ENCODE data around the gene GNPDA2. TPM values are rescaled to one million over a fixed set of nuclear protein-coding genes. Genes with fewer than 3 reads are reported as not detected.

GNPDA2 gene
- total RNA-seq, 2 experiments from 2014 or later = 13.1 to 14.6 TPM

DNA sequence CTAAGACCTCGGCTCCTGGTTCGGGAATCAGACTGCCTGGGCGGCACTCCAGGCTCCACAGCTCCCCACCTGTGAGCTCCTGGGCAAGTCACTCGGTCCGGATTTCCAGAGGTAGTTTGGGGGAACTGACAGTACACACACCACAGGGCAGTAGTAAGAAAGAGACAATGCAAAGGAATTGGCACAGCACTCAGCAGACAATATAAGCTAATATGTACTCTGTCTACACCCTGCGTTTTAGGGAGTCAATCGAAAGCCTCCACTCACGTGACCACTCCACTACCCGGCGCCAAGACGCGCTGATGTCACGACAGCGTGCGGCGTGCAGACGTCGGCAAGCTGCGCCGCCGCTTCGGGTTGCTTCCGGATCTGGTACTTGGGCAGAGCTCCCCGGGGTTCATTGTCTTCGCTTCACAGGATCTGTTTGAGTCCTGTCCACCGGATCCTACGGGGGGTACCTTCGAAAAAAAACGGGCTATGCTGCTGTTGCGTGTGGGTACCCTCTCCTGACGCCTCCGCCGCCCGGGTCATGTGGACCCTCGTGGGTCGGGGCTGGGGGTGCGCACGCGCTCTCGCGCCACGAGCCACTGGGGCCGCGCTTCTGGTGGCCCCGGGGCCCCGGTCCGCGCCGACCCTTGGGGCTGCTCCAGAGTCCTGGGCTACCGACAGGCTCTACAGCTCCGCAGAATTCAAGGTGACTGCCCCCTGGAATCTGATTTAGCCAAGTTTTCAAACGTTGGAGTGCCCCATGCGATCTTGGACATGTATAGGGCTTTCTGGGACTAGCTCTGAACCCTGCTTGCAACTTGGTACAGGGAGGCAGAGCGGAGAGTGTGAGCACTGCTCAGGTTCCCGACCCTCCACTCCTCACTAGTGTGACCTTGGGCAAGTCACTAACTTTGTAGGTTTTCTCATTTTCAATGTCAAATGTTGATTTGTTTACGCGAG, 48.0 kb downstream of the GNPDA2 start, which contains the start of gene GUF1:
Gene GUF1 (plus strand): TSS at position 327 of the 948 bp plus-strand sequence. CDS start 203 bp downstream, at position 530.
- Mint-ChIP-seq H3K27me3 (no peaks in the 10 kb centered on the region), H3K4me3 (peak within 1 kb of the TSS; percentile 91), H3K27ac (peak within 1 kb of the TSS; percentile 92), H3K36me3 (ENCODE audit: low read depth) (peaks cover 20% of the 10 kb centered on the region), H3K9me3 (no peaks in the 10 kb centered on the region), H3K4me1 (ENCODE audit: low read depth) (peaks cover 27% of the 10 kb centered on the region)
- TF ChIP-seq, protein P1, sequence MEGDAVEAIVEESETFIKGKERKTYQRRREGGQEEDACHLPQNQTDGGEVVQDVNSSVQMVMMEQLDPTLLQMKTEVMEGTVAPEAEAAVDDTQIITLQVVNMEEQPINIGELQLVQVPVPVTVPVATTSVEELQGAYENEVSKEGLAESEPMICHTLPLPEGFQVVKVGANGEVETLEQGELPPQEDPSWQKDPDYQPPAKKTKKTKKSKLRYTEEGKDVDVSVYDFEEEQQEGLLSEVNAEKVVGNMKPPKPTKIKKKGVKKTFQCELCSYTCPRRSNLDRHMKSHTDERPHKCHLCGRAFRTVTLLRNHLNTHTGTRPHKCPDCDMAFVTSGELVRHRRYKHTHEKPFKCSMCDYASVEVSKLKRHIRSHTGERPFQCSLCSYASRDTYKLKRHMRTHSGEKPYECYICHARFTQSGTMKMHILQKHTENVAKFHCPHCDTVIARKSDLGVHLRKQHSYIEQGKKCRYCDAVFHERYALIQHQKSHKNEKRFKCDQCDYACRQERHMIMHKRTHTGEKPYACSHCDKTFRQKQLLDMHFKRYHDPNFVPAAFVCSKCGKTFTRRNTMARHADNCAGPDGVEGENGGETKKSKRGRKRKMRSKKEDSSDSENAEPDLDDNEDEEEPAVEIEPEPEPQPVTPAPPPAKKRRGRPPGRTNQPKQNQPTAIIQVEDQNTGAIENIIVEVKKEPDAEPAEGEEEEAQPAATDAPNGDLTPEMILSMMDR (IDR thresholded peaks at IDR 0.05) = no peak
- POLR2A ChIA-PET = interaction anchor here (0.7 to 3.1 kb wide), 13 partner anchors 8 to 48 kb away, joined by 3 to 15 read pairs (median 5); partner anchors contain the start of gene GNPDA2
- CTCF ChIA-PET = interaction anchor here (1.3 kb wide), 1 partner anchor 49 kb away, joined by 3 read pairs; no protein-coding TSS in a partner anchor
- intact Hi-C loops (cut with micrococcal nuclease) = loop anchor here (5.0 kb wide), 1 partner anchor 49 kb away; the partner anchor contains the start of gene GNPDA2
- DNase-seq (peak; percentile 91), ATAC-seq (peak; percentile 92)

DNA sequence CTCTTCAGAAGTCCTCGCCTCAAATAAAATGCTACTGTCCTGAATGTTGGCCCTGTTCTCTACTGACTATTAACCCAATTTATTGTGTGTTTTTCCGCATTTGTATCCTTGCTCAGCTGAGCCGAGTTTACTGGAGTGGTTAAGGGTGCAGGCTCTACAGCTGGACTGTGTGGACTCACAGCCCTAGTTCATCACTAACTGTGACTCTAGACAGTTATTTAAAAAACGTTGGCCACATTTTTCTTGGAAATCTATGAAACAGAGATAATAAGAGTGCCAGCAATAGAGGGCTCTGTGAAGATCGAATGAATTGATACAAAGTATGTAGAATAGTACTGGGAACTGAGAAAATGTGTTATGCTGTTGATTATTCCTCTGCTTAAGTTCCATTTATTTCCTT, 51.0 kb downstream of the GNPDA2 start:
- Mint-ChIP-seq H3K36me3 (ENCODE audit: low read depth) (peaks cover 4% of the 10 kb centered on the region), H3K27ac (no peak overlapping the region), H3K4me3 (no peak overlapping the region), H3K9me3 (no peaks in the 10 kb centered on the region), H3K4me1 (ENCODE audit: low read depth) (peaks cover 8% of the 10 kb centered on the region), H3K27me3 (no peaks in the 10 kb centered on the region)
- intact Hi-C loops (cut with micrococcal nuclease) = loop anchor here (5.0 kb wide), 1 partner anchor 52 kb away; the partner anchor contains the start of gene GNPDA2
- ChIA-PET POLR2A (no interaction called here), CTCF (no interaction called here)
- TF ChIP-seq, protein P1 (IDR thresholded peaks at IDR 0.05) = no peak
- DNase-seq = no peak
- ATAC-seq = no peak

DNA sequence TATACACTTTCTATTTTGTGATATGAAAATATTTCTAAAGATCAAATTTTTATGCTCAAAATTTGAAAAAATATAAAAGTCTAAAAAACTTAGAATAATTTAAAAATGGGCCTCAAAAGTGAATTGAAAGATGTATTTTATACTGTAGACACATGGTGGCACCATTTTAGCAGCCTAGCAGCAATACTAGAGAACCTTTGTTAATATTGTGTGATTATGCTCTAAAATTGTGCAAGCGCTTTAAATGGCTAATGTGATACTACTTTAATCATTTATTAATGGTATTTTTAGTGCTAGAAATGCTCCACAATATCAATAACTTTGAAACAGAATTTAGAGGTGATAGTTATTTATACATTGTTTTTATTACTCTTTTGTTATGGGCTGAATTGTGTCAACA, 51.9 kb downstream of the GNPDA2 start:
- TF ChIP-seq, protein P1 (IDR thresholded peaks at IDR 0.05) = peak; percentile 21
- Mint-ChIP-seq H3K27ac (no peak overlapping the region), H3K4me1 (ENCODE audit: low read depth) (peaks cover 8% of the 10 kb centered on the region), H3K9me3 (no peaks in the 10 kb centered on the region), H3K27me3 (no peaks in the 10 kb centered on the region), H3K36me3 (ENCODE audit: low read depth) (peaks cover 4% of the 10 kb centered on the region), H3K4me3 (no peak overlapping the region)
- ATAC-seq (no peak), DNase-seq (no peak)
- POLR2A ChIA-PET = no interaction called here
- intact Hi-C loops (cut with micrococcal nuclease) = no loop called here
- CTCF ChIA-PET = no interaction called here

DNA sequence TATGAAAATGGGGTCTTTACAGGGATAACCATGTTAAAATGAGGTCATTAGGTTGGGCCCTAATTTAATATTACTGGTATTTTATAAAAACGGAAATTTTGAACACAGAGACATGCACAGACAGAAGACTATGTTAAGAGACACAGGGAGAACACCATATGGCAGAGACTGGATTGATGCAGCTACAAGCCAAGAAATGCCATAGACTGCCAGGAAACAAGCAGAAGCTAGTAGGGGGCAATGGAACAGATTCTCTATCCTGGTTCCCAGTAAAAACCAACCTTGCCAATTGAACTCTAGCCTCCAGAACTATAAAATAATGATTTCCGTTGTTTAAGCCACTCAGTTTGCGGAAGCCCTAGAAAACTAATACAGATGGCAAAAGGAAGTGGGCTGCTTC, 54.7 kb downstream of the GNPDA2 start:
- CTCF ChIA-PET = no interaction called here
- no peak overlapping the region for H3K27ac Mint-ChIP-seq
- intact Hi-C loops (cut with micrococcal nuclease) = no loop called here
- ATAC-seq (no peak), DNase-seq (no peak)
- TF ChIP-seq, protein P1 (IDR thresholded peaks at IDR 0.05) = no peak
- H3K9me3 Mint-ChIP-seq = no peaks in the 10 kb centered on the region
- H3K4me1 Mint-ChIP-seq (ENCODE audit: low read depth) = no peaks in the 10 kb centered on the region
- H3K4me3 Mint-ChIP-seq = no peak overlapping the region
- no peaks in the 10 kb centered on the region for H3K36me3 Mint-ChIP-seq (ENCODE audit: low read depth)
- POLR2A ChIA-PET = no interaction called here
- no peaks in the 10 kb centered on the region for H3K27me3 Mint-ChIP-seq

Data from activated CD8-positive, alpha-beta T cell treated with anti-CD3 and anti-CD28 coated beads for 36 hours (primary cell).